H1 (cell line): ENCODE results near the gene NGFR. TPM values are rescaled to one million over a fixed set of nuclear protein-coding genes. Genes with fewer than 3 reads are reported as not detected.

Source experiments
- CHD1 ChIP-seq: IDR thresholded peaks from 2 replicates; pipeline ENCODE4 v1.6.1; 2012; ENCODE audit warnings: low read depth, low read length, improper control_type of control experiment
- POU5F1 ChIP-seq: IDR thresholded peaks from 2 replicates; pipeline ENCODE4 v1.6.1; 2011; ENCODE audit warnings: low read depth, mild to moderate bottlenecking, low read length, moderate library complexity
- polyA plus RNA-seq, 7 experiments: library from polyadenylated mRNA; depleted of rRNA in 3 of 7; stranded (reverse) in 5 of 7; unstranded in 2 of 7; fragments of >200 nt in 5 of 7; fragments of 200-250 nt in 2 of 7; gene quantifications; 1 replicate in 5 of 7; 2 replicates in 1 of 7; 4 replicates in 1 of 7; pipeline versions ENCODE4 v1.2.1 to v1.2.3, GENCODE V29; 2011 to 2013; ENCODE audit warnings: missing spikeins in 2 of 7, mixed read lengths in 2 of 7
- total RNA-seq: library from RNA; stranded (reverse); fragmentation: NEBNext Ultra II Directional; extraction: Animal tissue kit (Norgen Biotek cat#: 25700); gene quantifications from 2 replicates; pipeline ENCODE4 v1.2.1, GENCODE V29; 2021

Gene NGFR
- total and polyA plus RNA-seq, 2 of the 8 experiments (the other 6 are each of a cell fraction or from before 2014, with no cell fraction given), result 8.1 to 10.3 TPM

- no peak for TF ChIP-seq POU5F1
- TF ChIP-seq CHD1, result no peak
Observed at GRCh38 chr17:49465331-49465903, 29.7 kb upstream of the NGFR start (continued).
